Measurements from ENCODE around the gene LRRC37B.
"Not testable (repeated sequence)": the region's sequence is repeated elsewhere in the genome, so short reads cannot be mapped to it uniquely, and the experiment has no call there.

The LRRC37B gene

GRCh38 chr17:32042266-32042665 lies 35.1 kb downstream of the LRRC37B start:
- not testable (repeated sequence) for DNase-seq (ENCODE audit: low spot score)

GRCh38 chr17:32045611-32046010 lies 38.4 kb downstream of the LRRC37B start:
- DNase-seq (ENCODE audit: low spot score) = not testable (repeated sequence)

GRCh38 chr17:32047663-32048062 lies 40.5 kb downstream of the LRRC37B start:
- not testable (repeated sequence) for DNase-seq (ENCODE audit: low spot score)

GRCh38 chr17:32054985-32055384 lies 47.8 kb downstream of the LRRC37B start:
- not testable (repeated sequence) for DNase-seq (ENCODE audit: low spot score)

GRCh38 chr17:32055425-32055824 lies 48.2 kb downstream of the LRRC37B start:
- not testable (repeated sequence) for DNase-seq (ENCODE audit: low spot score)

GRCh38 chr17:32056500-32056899 lies 49.3 kb downstream of the LRRC37B start:
- DNase-seq (ENCODE audit: low spot score) = not testable (repeated sequence)

GRCh38 chr17:32057460-32058105 lies 50.4 kb downstream of the LRRC37B start:
- DNase-seq (ENCODE audit: low spot score) = not testable (repeated sequence)

- not testable (repeated sequence) for DNase-seq (ENCODE audit: low spot score)
Measured at GRCh38 chr17:32060695-32061094, 53.5 kb downstream of the LRRC37B start.

GRCh38 chr17:32061840-32062239 lies 54.7 kb downstream of the LRRC37B start:
- not testable (repeated sequence) for DNase-seq (ENCODE audit: low spot score)

GRCh38 chr17:32064091-32064490 lies 56.9 kb downstream of the LRRC37B start:
- DNase-seq (ENCODE audit: low spot score) = not testable (repeated sequence)

- not testable (repeated sequence) for DNase-seq (ENCODE audit: low spot score)
Measured at GRCh38 chr17:32066123-32066680, 59.0 kb downstream of the LRRC37B start.

- DNase-seq (ENCODE audit: low spot score) = not testable (repeated sequence)
Measured at GRCh38 chr17:32066863-32067642, 59.9 kb downstream of the LRRC37B start.

GRCh38 chr17:32069067-32069466 lies 61.9 kb downstream of the LRRC37B start:
- not testable (repeated sequence) for DNase-seq (ENCODE audit: low spot score)

- not testable (repeated sequence) for DNase-seq (ENCODE audit: low spot score)
Measured at GRCh38 chr17:32071961-32072360, 64.8 kb downstream of the LRRC37B start.

GRCh38 chr17:32073131-32073530 lies 65.9 kb downstream of the LRRC37B start:
- DNase-seq (ENCODE audit: low spot score) = not testable (repeated sequence)

GRCh38 chr17:32079753-32080152 lies 72.6 kb downstream of the LRRC37B start:
- not testable (repeated sequence) for DNase-seq (ENCODE audit: low spot score)

GRCh38 chr17:32083550-32083979 lies 76.4 kb downstream of the LRRC37B start:
- not testable (repeated sequence) for DNase-seq (ENCODE audit: low spot score)

- not testable (repeated sequence) for DNase-seq (ENCODE audit: low spot score)
Measured at GRCh38 chr17:32084003-32084941, 77.1 kb downstream of the LRRC37B start.

GRCh38 chr17:32084942-32085829 lies 78.0 kb downstream of the LRRC37B start:
- not testable (repeated sequence) for DNase-seq (ENCODE audit: low spot score)

GRCh38 chr17:32086833-32087232 lies 79.7 kb downstream of the LRRC37B start:
- not testable (repeated sequence) for DNase-seq (ENCODE audit: low spot score)

GRCh38 chr17:32092062-32092461 lies 84.9 kb downstream of the LRRC37B start:
- not testable (repeated sequence) for DNase-seq (ENCODE audit: low spot score)

All from HuH-7.5 (cell line).